ENCODE results near the gene BAG3.

GRCh38 chr10:119691726-119692125 lies 40.5 kb downstream of the BAG3 start:
- no peak for TF ChIP-seq PATZ1 (tag by site-specific recombination; IDR thresholded peaks at IDR 0.05)
- no peak for TF ChIP-seq ZNF629 (tag by site-specific recombination; IDR thresholded peaks at IDR 0.05)
- no peak for TF ChIP-seq ZNF449 (tag by site-specific recombination; IDR thresholded peaks at IDR 0.05)
- no peak for TF ChIP-seq YY1 (tag by site-specific recombination; IDR thresholded peaks at IDR 0.05)
- TF ChIP-seq REST (tag by site-specific recombination; IDR thresholded peaks at IDR 0.05) = no peak
- no peak for TF ChIP-seq CTCF (tag by site-specific recombination; IDR thresholded peaks at IDR 0.05)
- no peak for TF ChIP-seq ZNF274 (IDR thresholded peaks at IDR 0.05; ENCODE audit: low read length)
- no peak for TF ChIP-seq ZNF274 (tag by site-specific recombination; IDR thresholded peaks at IDR 0.05; ENCODE audit: borderline replicate concordance)
- no peak for TF ChIP-seq ZNF600 (tag by site-specific recombination; IDR thresholded peaks at IDR 0.05)
- no peak for TF ChIP-seq ZNF146 (tag by site-specific recombination; IDR thresholded peaks at IDR 0.05)
- no peak for TF ChIP-seq ATF2 (tag by site-specific recombination; IDR thresholded peaks at IDR 0.05; ENCODE audit: low read depth)
- no peak for TF ChIP-seq ZNF266 (tag by site-specific recombination; IDR thresholded peaks at IDR 0.05; ENCODE audit: low read depth)

All from HEK293 (cell line).